GM23248 (cell line): Measurements from ENCODE around the gene CCL11.

Experiments used
- EZH2 ChIP-seq: fragments of 200-600 bp; sonication (generic); IDR thresholded peaks from 2 replicates; pipeline ENCODE4 v1.6.1; 2018; ENCODE audit warnings: antibody characterized with exemption, mild to moderate bottlenecking; ENCODE audit not compliant: insufficient read depth, poor library complexity, severe bottlenecking
- EZH2phosphoT487 ChIP-seq: fragments of 200-600 bp; sonication (generic); IDR thresholded peaks from 2 replicates; pipeline ENCODE4 v1.6.1; 2018; ENCODE audit warnings: antibody characterized with exemption, moderate library complexity, mild to moderate bottlenecking, low read depth; ENCODE audit not compliant: insufficient read depth

DNA sequence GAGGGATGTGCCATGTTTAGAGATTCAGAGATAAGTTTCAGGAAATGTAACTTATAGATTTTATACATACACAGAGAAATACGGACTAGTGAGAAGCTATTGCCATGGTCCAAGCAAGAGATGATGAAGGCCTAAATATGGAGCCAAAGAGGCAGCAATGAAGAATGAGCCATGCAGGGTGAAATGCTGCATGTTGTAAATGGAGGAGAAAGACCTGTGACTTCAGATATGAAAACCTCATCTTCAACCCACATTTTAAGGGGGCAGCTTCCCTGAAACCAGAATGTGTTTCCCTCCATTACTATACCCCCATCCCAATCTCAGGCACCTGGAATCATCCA, 27.6 kb upstream of the CCL11 start:
- TF ChIP-seq EZH2phosphoT487 (no peak), EZH2 (no peak)
